Osteoblast (primary cell): ENCODE results near the gene NTMT1. TPM values are rescaled to one million over a fixed set of nuclear protein-coding genes. Genes with fewer than 3 reads are reported as not detected.

Experiments used
- DNase-seq: peaks from one replicate; pipeline ENCODE4 v3.0.0; 2011; ENCODE audit warnings: low spot score, mixed read lengths; ENCODE audit not compliant: insufficient read length; ENCODE audit errors: missing footprints
- H2AFZ ChIP-seq: 2 replicates; pipeline ENCODE4 v1.6.0; 2011; ENCODE audit warnings: mild to moderate bottlenecking, low read length
- H3K27ac ChIP-seq: 2 replicates; pipeline ENCODE4 v1.5.1; 2011; ENCODE audit warnings: mild to moderate bottlenecking, low read depth, low read length, moderate library complexity
- H3K27me3 ChIP-seq: 2 replicates; pipeline ENCODE4 v1.6.0; 2012; ENCODE audit warnings: mild to moderate bottlenecking, control low read depth, inconsistent platforms, low read length, moderate library complexity; ENCODE audit not compliant: insufficient read depth
- H3K36me3 ChIP-seq: 2 replicates; pipeline ENCODE4 v1.5.1; 2011; ENCODE audit warnings: mild to moderate bottlenecking, low read length, control low read depth, moderate library complexity; ENCODE audit not compliant: insufficient read depth
- H3K4me1 ChIP-seq: 2 replicates; pipeline ENCODE4 v1.5.1; 2011; ENCODE audit warnings: mild to moderate bottlenecking, low read length, control low read depth, moderate library complexity; ENCODE audit not compliant: insufficient read depth
- H3K4me2 ChIP-seq: 2 replicates; pipeline ENCODE4 v1.6.0; 2011; ENCODE audit warnings: mild to moderate bottlenecking, low read length; ENCODE audit not compliant: insufficient read depth
- H3K4me3 ChIP-seq: fragments of 200-600 bp; sonication (generic); 3 replicates; pipeline ENCODE4 v1.5.1; 2012; ENCODE audit warnings: mild to moderate bottlenecking, low read length, inconsistent platforms; ENCODE audit not compliant: insufficient read depth
- H3K79me2 ChIP-seq: 2 replicates; pipeline ENCODE4 v1.6.0; 2012; ENCODE audit warnings: mild to moderate bottlenecking, low read length, control low read depth, inconsistent platforms; ENCODE audit not compliant: insufficient read depth
- H3K9me3 ChIP-seq: 2 replicates; pipeline ENCODE4 v1.5.1; 2011; ENCODE audit warnings: low read depth, low read length, control low read depth
- H4K20me1 ChIP-seq: 2 replicates; pipeline ENCODE4 v1.6.0; 2012; ENCODE audit warnings: mild to moderate bottlenecking, low read length, control low read depth; ENCODE audit not compliant: insufficient read depth
- total RNA-seq: library from RNA; depleted of rRNA; stranded (reverse); fragments of >200 nt; gene quantifications from 2 replicates; pipeline ENCODE4 v1.2.3, GENCODE V29; 2012
- TF ChIP-seq, protein P1 (sequence below): IDR thresholded peaks from 2 replicates; pipeline ENCODE4 v1.5.1; 2011; ENCODE audit warnings: mild to moderate bottlenecking, low read depth, low read length, moderate library complexity; ENCODE audit errors: extremely low read depth

The NTMT1 gene
- total RNA-seq, 1 donor: 26.4 TPM

DNA sequence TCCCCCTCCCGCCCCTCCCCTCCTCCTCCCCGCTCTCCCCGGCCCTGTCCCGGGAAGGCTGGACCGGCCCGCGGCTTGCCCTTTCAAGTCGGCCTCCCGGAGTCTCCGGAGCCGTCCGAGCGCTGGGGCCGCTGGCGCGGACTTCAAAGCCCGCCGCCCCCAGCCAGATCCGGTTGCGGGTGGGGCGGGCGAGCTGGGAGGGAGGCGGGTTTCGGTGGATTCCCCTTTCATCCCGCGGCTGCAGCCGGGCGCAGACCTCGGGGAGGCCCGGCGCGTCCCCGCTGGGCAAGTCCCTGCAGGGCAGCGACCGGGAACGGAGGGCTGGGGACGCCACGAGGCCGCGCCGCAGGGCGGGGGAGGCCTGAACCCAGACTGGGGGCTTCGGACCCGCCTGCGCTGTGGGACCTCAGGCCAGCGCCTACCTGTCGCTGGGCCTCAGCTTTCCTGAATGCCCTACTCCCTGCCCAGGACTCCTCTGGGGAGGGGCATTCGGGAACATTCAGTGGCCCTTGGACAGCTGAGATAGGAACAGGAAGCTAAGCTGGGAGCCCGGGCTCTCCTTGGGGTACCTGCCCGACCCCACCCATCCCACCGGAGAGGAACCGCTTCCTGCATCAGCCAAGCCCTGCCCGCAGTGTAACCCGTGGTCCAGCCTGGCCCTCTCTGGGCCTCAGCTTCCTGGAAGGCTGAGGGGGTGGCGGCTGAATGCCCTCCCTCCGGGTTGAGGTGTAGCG lies 28.4 kb upstream of the NTMT1 start:
- peak; percentile 94 for DNase-seq
- TF ChIP-seq, protein P1, sequence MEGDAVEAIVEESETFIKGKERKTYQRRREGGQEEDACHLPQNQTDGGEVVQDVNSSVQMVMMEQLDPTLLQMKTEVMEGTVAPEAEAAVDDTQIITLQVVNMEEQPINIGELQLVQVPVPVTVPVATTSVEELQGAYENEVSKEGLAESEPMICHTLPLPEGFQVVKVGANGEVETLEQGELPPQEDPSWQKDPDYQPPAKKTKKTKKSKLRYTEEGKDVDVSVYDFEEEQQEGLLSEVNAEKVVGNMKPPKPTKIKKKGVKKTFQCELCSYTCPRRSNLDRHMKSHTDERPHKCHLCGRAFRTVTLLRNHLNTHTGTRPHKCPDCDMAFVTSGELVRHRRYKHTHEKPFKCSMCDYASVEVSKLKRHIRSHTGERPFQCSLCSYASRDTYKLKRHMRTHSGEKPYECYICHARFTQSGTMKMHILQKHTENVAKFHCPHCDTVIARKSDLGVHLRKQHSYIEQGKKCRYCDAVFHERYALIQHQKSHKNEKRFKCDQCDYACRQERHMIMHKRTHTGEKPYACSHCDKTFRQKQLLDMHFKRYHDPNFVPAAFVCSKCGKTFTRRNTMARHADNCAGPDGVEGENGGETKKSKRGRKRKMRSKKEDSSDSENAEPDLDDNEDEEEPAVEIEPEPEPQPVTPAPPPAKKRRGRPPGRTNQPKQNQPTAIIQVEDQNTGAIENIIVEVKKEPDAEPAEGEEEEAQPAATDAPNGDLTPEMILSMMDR: no peak
- peak overlapping the region; percentile 11 for H2AFZ ChIP-seq
- no peaks in the 10 kb centered on the region for H3K79me2 ChIP-seq
- H3K4me1 ChIP-seq: peaks cover 25% of the 10 kb centered on the region
- H3K4me3 ChIP-seq: peak overlapping the region; percentile 58
- H3K4me2 ChIP-seq: peak overlapping the region; percentile 58
- H3K36me3 ChIP-seq: no peaks in the 10 kb centered on the region
- H3K9me3 ChIP-seq: no peaks in the 10 kb centered on the region
- H4K20me1 ChIP-seq: no peaks in the 10 kb centered on the region
- no peaks in the 10 kb centered on the region for H3K27me3 ChIP-seq
- peak overlapping the region; percentile 8 for H3K27ac ChIP-seq

DNA sequence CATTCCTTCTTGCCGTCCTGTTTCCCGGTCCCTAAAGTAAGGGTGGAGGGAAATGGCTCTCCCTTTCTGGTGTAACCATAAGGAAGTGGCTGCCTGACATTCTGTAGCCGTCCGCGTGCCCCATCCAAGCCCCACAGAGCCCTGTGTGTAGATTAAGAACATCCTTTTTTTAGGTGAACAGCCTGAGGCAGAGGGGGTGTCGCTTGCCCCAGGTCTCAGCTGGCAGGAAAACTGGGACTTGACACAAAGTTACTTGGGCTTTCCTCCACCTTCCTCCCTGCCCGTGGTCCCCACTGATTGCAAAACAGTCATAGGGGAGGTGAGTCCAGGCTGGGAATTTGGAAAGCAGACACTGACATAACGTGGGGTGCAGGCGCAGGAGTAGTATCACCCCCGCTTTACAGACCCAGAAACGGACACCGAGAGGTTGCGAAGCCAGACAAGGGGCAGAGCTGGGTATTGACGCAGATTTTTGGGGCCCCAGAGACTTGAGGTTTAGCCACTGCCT lies 27.8 kb upstream of the NTMT1 start:
- Histone ChIP-seq H3K27me3 (no peaks in the 10 kb centered on the region), H2AFZ (peak overlapping the region; percentile 11), H3K79me2 (no peaks in the 10 kb centered on the region), H4K20me1 (no peaks in the 10 kb centered on the region), H3K4me2 (peak overlapping the region; percentile 58), H3K4me1 (peaks cover 25% of the 10 kb centered on the region), H3K4me3 (no peak overlapping the region), H3K36me3 (no peaks in the 10 kb centered on the region), H3K9me3 (no peaks in the 10 kb centered on the region), H3K27ac (peak overlapping the region; percentile 8)
- TF ChIP-seq, protein P1: no peak
- DNase-seq: no peak

DNA sequence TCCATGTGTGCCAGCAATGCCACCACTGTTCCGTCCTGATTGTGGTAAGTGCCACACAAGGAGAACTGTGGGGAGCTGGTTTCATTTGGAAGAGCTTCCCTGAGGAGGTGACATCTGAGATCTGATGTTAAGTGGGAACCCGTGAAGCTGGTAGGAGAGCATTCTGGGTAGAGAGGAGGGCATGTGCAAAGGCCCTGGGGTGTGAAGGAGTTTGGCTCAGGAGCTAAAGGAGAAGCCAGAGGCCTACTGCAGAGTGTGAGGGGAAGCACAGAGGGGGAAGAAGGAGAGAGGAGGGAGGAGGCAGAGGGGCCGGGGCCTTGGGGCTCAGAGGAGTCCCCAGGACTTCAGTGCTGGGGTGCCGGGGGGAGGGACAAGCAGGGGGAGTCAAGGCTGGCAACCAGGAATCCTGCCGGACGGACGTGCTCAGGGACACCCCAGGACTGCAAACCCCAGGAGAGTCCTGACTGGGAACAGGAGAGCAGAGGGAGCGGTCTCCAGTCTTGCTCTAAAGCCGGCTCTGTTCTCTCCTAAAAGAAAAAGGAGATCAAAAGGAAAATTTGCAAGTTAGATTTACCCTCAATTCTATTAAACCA lies 24.8 kb upstream of the NTMT1 start:
- H3K79me2 ChIP-seq: no peaks in the 10 kb centered on the region
- H3K4me1 ChIP-seq: peaks cover 14% of the 10 kb centered on the region
- TF ChIP-seq, protein P1: no peak
- no peaks in the 10 kb centered on the region for H4K20me1 ChIP-seq
- H3K27me3 ChIP-seq: no peaks in the 10 kb centered on the region
- no peak overlapping the region for H2AFZ ChIP-seq
- no peaks in the 10 kb centered on the region for H3K9me3 ChIP-seq
- no peaks in the 10 kb centered on the region for H3K36me3 ChIP-seq
- no peak overlapping the region for H3K4me3 ChIP-seq
- no peak overlapping the region for H3K4me2 ChIP-seq
- H3K27ac ChIP-seq: no peak overlapping the region
- no peak for DNase-seq
